KMS-11 (cell line): Measurements from ENCODE around the gene ADRA2C.

Source experiments
- H2AFZ ChIP-seq: fragments of 200-600 bp; sonication (generic); 2 replicates; pipeline ENCODE4 v1.6.1; 2016; ENCODE audit warnings: antibody characterized with exemption, mixed run types, low read depth
- H3K27ac ChIP-seq: fragments of 200-600 bp; sonication (generic); 2 replicates; pipeline ENCODE4 v1.6.1; 2016; ENCODE audit warnings: mild to moderate bottlenecking, mixed run types
- H3K27me3 ChIP-seq: fragments of 200-600 bp; sonication (generic); 2 replicates; pipeline ENCODE4 v1.6.1; 2017; ENCODE audit warnings: mild to moderate bottlenecking, low read depth, mixed run types, moderate library complexity; ENCODE audit not compliant: insufficient read depth
- H3K36me3 ChIP-seq: fragments of 200-600 bp; sonication (generic); 2 replicates; pipeline ENCODE4 v1.6.1; 2017; ENCODE audit warnings: mild to moderate bottlenecking, mixed run types; ENCODE audit not compliant: insufficient read depth
- H3K4me1 ChIP-seq: fragments of 200-600 bp; sonication (generic); 2 replicates; pipeline ENCODE4 v1.6.1; 2016; ENCODE audit warnings: mild to moderate bottlenecking, low read depth, mixed run types; ENCODE audit not compliant: poor library complexity, severe bottlenecking
- H3K4me2 ChIP-seq: fragments of 200-600 bp; sonication (generic); 2 replicates; pipeline ENCODE4 v1.7.0; 2016; ENCODE audit warnings: mild to moderate bottlenecking, mixed run types
- H3K4me3 ChIP-seq: fragments of 200-600 bp; sonication (generic); IDR thresholded peaks from 2 replicates; pipeline ENCODE4 v1.6.1; 2017; ENCODE audit warnings: low read depth, low read length, mixed read lengths; ENCODE audit not compliant: insufficient read depth
- H3K79me2 ChIP-seq: fragments of 200-600 bp; sonication (generic); 2 replicates; pipeline ENCODE4 v1.6.1; 2016; ENCODE audit warnings: low read depth, mixed run types; ENCODE audit not compliant: insufficient read depth
- H3K9ac ChIP-seq: fragments of 200-600 bp; sonication (generic); 2 replicates; pipeline ENCODE4 v1.6.1; 2016; ENCODE audit warnings: mild to moderate bottlenecking, mixed run types
- H4K20me1 ChIP-seq: fragments of 200-600 bp; sonication (generic); 2 replicates; pipeline ENCODE4 v1.6.1; 2016; ENCODE audit warnings: mild to moderate bottlenecking, mixed run types; ENCODE audit not compliant: insufficient read depth
- CTCF ChIP-seq: fragments of 200-600 bp; sonication (generic); conservative IDR thresholded peaks from 2 replicates; pipeline ENCODE4 v1.6.1; 2017; ENCODE audit warnings: low read depth, mild to moderate bottlenecking, antibody characterized with exemption, low read length, moderate library complexity, mixed read lengths

The ADRA2C gene

GRCh38 chr4:3767570-3768288, 1.5 kb downstream of the ADRA2C start:
- Histone ChIP-seq H3K27me3 (peaks cover 16% of the 10 kb centered on the region), H3K27ac (no peak overlapping the region), H3K4me3 (no peak overlapping the region), H2AFZ (no peak overlapping the region), H3K36me3 (no peaks in the 10 kb centered on the region), H4K20me1 (no peaks in the 10 kb centered on the region), H3K4me1 (no peaks in the 10 kb centered on the region), H3K9ac (no peak overlapping the region), H3K79me2 (no peaks in the 10 kb centered on the region), H3K4me2 (no peak overlapping the region)
- TF ChIP-seq CTCF, result no peak

GRCh38 chr4:3768842-3769641, 2.9 kb downstream of the ADRA2C start:
- no peak overlapping the region for H2AFZ ChIP-seq
- no peak overlapping the region for H3K27ac ChIP-seq
- no peaks in the 10 kb centered on the region for H3K36me3 ChIP-seq
- no peaks in the 10 kb centered on the region for H4K20me1 ChIP-seq
- no peak overlapping the region for H3K4me3 ChIP-seq
- TF ChIP-seq CTCF, result no peak
- no peaks in the 10 kb centered on the region for H3K79me2 ChIP-seq
- no peak overlapping the region for H3K9ac ChIP-seq
- H3K4me1 ChIP-seq, result no peaks in the 10 kb centered on the region
- no peak overlapping the region for H3K4me2 ChIP-seq
- peaks cover 22% of the 10 kb centered on the region for H3K27me3 ChIP-seq

- peaks cover 22% of the 10 kb centered on the region for H3K27me3 ChIP-seq
- no peak overlapping the region for H3K4me2 ChIP-seq
- H3K4me1 ChIP-seq, result no peaks in the 10 kb centered on the region
- H3K9ac ChIP-seq, result no peak overlapping the region
- H4K20me1 ChIP-seq, result no peaks in the 10 kb centered on the region
- H3K4me3 ChIP-seq, result no peak overlapping the region
- no peak for TF ChIP-seq CTCF
- no peak overlapping the region for H2AFZ ChIP-seq
- no peaks in the 10 kb centered on the region for H3K79me2 ChIP-seq
- H3K27ac ChIP-seq, result no peak overlapping the region
- no peaks in the 10 kb centered on the region for H3K36me3 ChIP-seq
Measured at GRCh38 chr4:3769642-3770184, 3.5 kb downstream of the ADRA2C start.

GRCh38 chr4:3770323-3771163, 4.4 kb downstream of the ADRA2C start:
- no peaks in the 10 kb centered on the region for H3K4me1 ChIP-seq
- H3K4me2 ChIP-seq, result no peak overlapping the region
- no peak overlapping the region for H3K9ac ChIP-seq
- H3K79me2 ChIP-seq, result no peaks in the 10 kb centered on the region
- no peak for TF ChIP-seq CTCF
- H3K36me3 ChIP-seq, result no peaks in the 10 kb centered on the region
- no peak overlapping the region for H3K4me3 ChIP-seq
- H4K20me1 ChIP-seq, result no peaks in the 10 kb centered on the region
- no peak overlapping the region for H3K27ac ChIP-seq
- peaks cover 29% of the 10 kb centered on the region for H3K27me3 ChIP-seq
- no peak overlapping the region for H2AFZ ChIP-seq
